Measurements from ENCODE around the gene RBM4. TPM values are rescaled to one million over a fixed set of nuclear protein-coding genes. Genes with fewer than 3 reads are reported as not detected.

Gene RBM4
- total and polyA plus RNA-seq, 2 experiments from 2014 or later: 146 to 147 TPM

DNA sequence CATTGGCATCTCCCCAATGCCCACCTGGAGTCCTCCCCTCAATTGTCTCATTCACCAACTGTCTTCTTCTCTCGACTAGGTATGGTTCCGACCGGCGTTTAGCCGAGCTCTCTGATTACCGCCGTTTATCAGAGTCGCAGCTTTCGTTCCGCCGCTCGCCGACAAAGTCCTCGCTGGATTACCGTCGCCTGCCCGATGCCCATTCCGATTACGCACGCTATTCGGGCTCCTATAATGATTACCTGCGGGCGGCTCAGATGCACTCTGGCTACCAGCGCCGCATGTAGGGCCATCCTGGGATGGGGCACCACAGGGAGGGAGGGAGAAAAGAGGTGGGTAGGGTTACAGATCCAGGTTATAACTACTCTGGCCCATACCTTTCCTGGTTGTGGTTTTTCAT is 12.1 kb upstream of the RBM4 start (continued):
- TF ChIP-seq CTCF (conservative IDR thresholded peaks at IDR 0.05; ENCODE audit: low read depth in 2 of 2) (no peak), JUNB (IDR thresholded peaks at IDR 0.05; ENCODE audit: unreplicated experiment) (no peak), ETS1 (IDR thresholded peaks at IDR 0.05) (no peak), CREB1 (CRISPR knock-in tag; IDR thresholded peaks at IDR 0.05; ENCODE audit: low read depth) (no peak)

DNA sequence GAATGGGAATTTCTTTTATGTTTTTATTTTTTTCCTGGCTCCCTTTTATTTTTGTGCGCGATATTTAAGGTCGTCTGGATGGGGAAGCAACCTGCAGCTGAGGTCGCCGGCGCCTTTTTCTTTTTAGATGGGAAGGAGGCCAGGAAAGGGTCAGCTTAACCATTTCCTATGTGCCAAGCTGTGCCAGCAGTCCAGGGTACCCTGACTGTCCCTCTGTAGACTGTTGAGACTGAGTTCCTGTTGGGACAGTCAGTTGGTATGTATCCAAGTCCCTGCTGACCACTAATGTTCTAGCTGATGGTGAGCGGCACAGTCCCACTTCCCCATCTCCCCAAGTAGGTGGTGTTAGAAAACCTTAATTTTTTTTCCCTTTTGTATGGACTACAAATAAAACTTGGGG is 11.6 kb upstream of the RBM4 start:
- Histone ChIP-seq H3K9me2 (ENCODE audit: insufficient read depth) (no peaks in the 10 kb centered on the region), H2AFZ (no peak overlapping the region), H3K79me2 (replicated peaks; ENCODE audit: insufficient read depth) (peaks cover 100% of the 10 kb centered on the region), H3K4me3 (no peak overlapping the region), H3K36me3 (ENCODE audit: insufficient read depth) (peaks cover 53% of the 10 kb centered on the region), H3K4me1 (ENCODE audit: insufficient read depth) (no peaks in the 10 kb centered on the region), H3F3A (replicated peaks; ENCODE audit: low read depth) (peaks cover 30% of the 10 kb centered on the region), H4K20me1 (replicated peaks; ENCODE audit: insufficient read depth) (peaks cover 79% of the 10 kb centered on the region), H3K4me2 (no peak overlapping the region), H3K27me3 (ENCODE audit: insufficient read depth) (no peaks in the 10 kb centered on the region), H3K27ac (ENCODE audit: low read depth) (no peak overlapping the region)
- no peak for ATAC-seq
- Mint-ChIP-seq H3K9me3 (no peaks in the 10 kb centered on the region), H3K4me1 (no peaks in the 10 kb centered on the region), H3K27ac (no peak overlapping the region), H3K4me3 (no peak overlapping the region), H3K27me3 (ENCODE audit: insufficient read depth, low read depth, poor library complexity) (peaks cover 8% of the 10 kb centered on the region), H3K36me3 (ENCODE audit: low read depth) (peaks cover 87% of the 10 kb centered on the region)
- no peak for DNase-seq (ENCODE audit: low spot score)
- TF ChIP-seq REST (IDR thresholded peaks at IDR 0.05; ENCODE audit: unreplicated experiment) (no peak), JUNB (IDR thresholded peaks at IDR 0.05; ENCODE audit: unreplicated experiment) (no peak), NANOG (IDR thresholded peaks at IDR 0.05; ENCODE audit: borderline replicate concordance) (no peak), ZNF462 (CRISPR knock-in tag; IDR thresholded peaks at IDR 0.05) (no peak), CREB1 (CRISPR knock-in tag; IDR thresholded peaks at IDR 0.05; ENCODE audit: low read depth) (no peak), EZH2phosphoT487 (IDR thresholded peaks at IDR 0.05; ENCODE audit: unreplicated experiment) (no peak), CTCF (conservative IDR thresholded peaks at IDR 0.05; ENCODE audit: low read depth in 2 of 2) (no peak), ZNF331 (CRISPR knock-in tag; IDR thresholded peaks at IDR 0.05; ENCODE audit: low read depth) (no peak), ZNF114 (CRISPR knock-in tag; IDR thresholded peaks at IDR 0.05) (no peak)

Measured in GM23338 (cell line).